ENCODE measurements around the gene ZNF296.

ZNF296 gene

GRCh38 chr19:45098521-45099466 is 22.5 kb upstream of the ZNF296 start:
- TF ChIP-seq CSDC2 (CRISPR knock-in tag; IDR thresholded peaks at IDR 0.05), result no peak
- ATAC-seq, result peak; percentile 51

- peak; percentile 94 for ATAC-seq
- TF ChIP-seq ZNF565 (CRISPR knock-in tag; conservative IDR thresholded peaks at IDR 0.05; ENCODE audit: low read depth) (no peak), TOX (CRISPR knock-in tag; IDR thresholded peaks at IDR 0.05; ENCODE audit: borderline replicate concordance) (no peak)
Measured at GRCh38 chr19:45097776-45098520, 21.7 kb upstream of the ZNF296 start.

DNA sequence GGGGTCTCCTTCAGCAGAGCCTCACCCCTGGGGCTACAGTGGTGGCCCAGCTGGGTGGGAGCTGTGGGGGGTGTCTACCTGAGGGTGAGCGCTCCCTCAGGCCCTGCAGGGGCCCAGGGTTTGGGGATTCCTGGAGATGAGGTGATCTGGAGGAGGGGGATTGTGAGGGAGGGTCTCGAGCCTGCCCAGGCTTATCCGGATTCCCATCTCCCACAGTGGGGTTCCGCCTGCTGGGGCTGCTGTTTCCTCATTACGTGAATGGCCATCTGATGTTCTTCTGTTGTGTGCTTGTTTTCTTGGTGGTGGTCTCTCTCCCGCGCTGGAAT is 21.1 kb upstream of the ZNF296 start:
- ATAC-seq, result no peak
- TF ChIP-seq ISL1 (CRISPR knock-in tag; IDR thresholded peaks at IDR 0.05) (no peak), ZC3H10 (CRISPR knock-in tag; IDR thresholded peaks at IDR 0.05) (no peak), CSRNP3 (CRISPR knock-in tag; IDR thresholded peaks at IDR 0.05) (no peak), PPARA (CRISPR knock-in tag; IDR thresholded peaks at IDR 0.05; ENCODE audit: borderline replicate concordance) (no peak), BACH2 (CRISPR knock-in tag; IDR thresholded peaks at IDR 0.05; ENCODE audit: borderline replicate concordance) (no peak), ZNF565 (CRISPR knock-in tag; conservative IDR thresholded peaks at IDR 0.05; ENCODE audit: low read depth) (no peak), RARB (CRISPR knock-in tag; IDR thresholded peaks at IDR 0.05) (no peak), ZNF70 (CRISPR knock-in tag; IDR thresholded peaks at IDR 0.05) (no peak), GLIS3 (CRISPR knock-in tag; IDR thresholded peaks at IDR 0.05) (no peak), POU6F1 (CRISPR knock-in tag; IDR thresholded peaks at IDR 0.05; ENCODE audit: borderline replicate concordance, low read depth) (no peak), ARNTL (CRISPR knock-in tag; IDR thresholded peaks at IDR 0.05; ENCODE audit: borderline replicate concordance, low read depth) (no peak), PATZ1 (CRISPR knock-in tag; IDR thresholded peaks at IDR 0.05; ENCODE audit: borderline replicate concordance) (no peak), TSHZ2 (CRISPR knock-in tag; IDR thresholded peaks at IDR 0.05) (no peak), ZNF8 (CRISPR knock-in tag; IDR thresholded peaks at IDR 0.05) (no peak), ESRRG (CRISPR knock-in tag; IDR thresholded peaks at IDR 0.05) (no peak), ZFP3 (CRISPR knock-in tag; IDR thresholded peaks at IDR 0.05) (no peak), TCF4 (CRISPR knock-in tag; IDR thresholded peaks at IDR 0.05; ENCODE audit: borderline replicate concordance) (no peak), ZFP30 (CRISPR knock-in tag; IDR thresholded peaks at IDR 0.05) (no peak)

GRCh38 chr19:45096700-45097099 is 20.4 kb upstream of the ZNF296 start:
- ATAC-seq, result no peak
- TF ChIP-seq TOX (CRISPR knock-in tag; IDR thresholded peaks at IDR 0.05; ENCODE audit: borderline replicate concordance), result no peak

Measured in SK-N-SH treated with all-trans-retinoic acid at 6 μM for 48 hours (cell line).